BLaER1 (cell line): ENCODE measurements around the gene STAB2.

Experiments
- H3K27ac ChIP-seq: shearing (Covaris generic); formaldehyde crosslinking; 2 replicates; pipeline ENCODE4 v1.8.1; 2022
- H3K27me3 ChIP-seq: shearing (Covaris generic); formaldehyde crosslinking; 2 replicates; pipeline ENCODE4 v1.8.1; 2022
- H3K36me3 ChIP-seq: shearing (Covaris generic); formaldehyde crosslinking; 2 replicates; pipeline ENCODE4 v1.8.1; 2022
- H3K4me1 ChIP-seq: shearing (Covaris generic); formaldehyde crosslinking; 2 replicates; pipeline ENCODE4 v1.8.1; 2022
- H3K4me2 ChIP-seq: shearing (Covaris generic); formaldehyde crosslinking; 2 replicates; pipeline ENCODE4 v1.8.1; 2022
- H3K4me3 ChIP-seq: shearing (Covaris generic); formaldehyde crosslinking; 2 replicates; pipeline ENCODE4 v1.8.1; 2022
- H3K9ac ChIP-seq: shearing (Covaris generic); formaldehyde crosslinking; 2 replicates; pipeline ENCODE4 v1.8.1; 2022
- H3K9me3 ChIP-seq: shearing (Covaris generic); formaldehyde crosslinking; 2 replicates; pipeline ENCODE4 v1.8.1; 2022
- H4K20me1 ChIP-seq: shearing (Covaris generic); formaldehyde crosslinking; 2 replicates; pipeline ENCODE4 v1.8.1; 2022
- Cebpa-rat ChIP-seq: shearing (Covaris generic); IDR thresholded peaks from 2 replicates; pipeline ENCODE4 v1.8.1; 2022

Gene STAB2

DNA sequence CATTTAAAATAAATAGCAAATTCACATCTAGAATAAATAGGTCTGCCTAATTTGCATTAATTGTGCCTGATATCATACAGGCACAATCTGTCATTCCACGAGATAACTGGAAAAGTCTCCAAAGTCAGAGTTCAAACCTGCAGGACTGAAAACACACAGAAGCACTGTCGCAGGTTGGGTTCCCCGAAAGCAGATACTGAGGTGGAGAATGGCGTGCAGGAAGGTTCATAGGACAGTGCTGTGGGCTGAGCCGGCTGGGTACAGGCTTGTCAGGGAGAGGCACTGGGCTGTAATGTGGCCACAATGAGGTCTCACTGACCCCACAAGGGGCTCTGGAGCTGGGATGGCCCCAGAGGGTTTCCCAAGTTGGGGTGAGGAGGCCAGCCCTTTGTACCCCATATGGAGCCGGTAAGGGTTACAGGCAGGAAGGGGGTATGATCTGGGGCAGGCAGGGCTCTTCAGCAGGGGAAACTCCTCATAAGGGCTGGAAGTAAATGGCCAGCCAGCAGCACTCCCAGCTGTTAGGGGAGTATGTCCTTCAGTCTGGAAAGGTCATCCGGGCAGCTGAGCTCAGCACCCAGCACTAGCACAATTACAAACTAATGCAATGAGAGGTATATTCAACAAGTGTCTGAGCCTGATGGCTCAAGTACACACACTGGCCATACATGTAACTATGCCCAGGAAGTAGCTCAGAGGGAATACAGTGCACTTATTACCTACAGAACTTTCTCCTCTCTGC lies 185.5 kb downstream of the STAB2 start:
- TF ChIP-seq Cebpa-rat = no peak
- Histone ChIP-seq H3K27me3 (no peaks in the 10 kb centered on the region), H4K20me1 (no peaks in the 10 kb centered on the region), H3K4me2 (no peak overlapping the region), H3K36me3 (peaks cover 42% of the 10 kb centered on the region), H3K4me1 (no peaks in the 10 kb centered on the region), H3K4me3 (no peak overlapping the region), H3K9me3 (no peaks in the 10 kb centered on the region), H3K27ac (no peak overlapping the region), H3K9ac (no peak overlapping the region)

DNA sequence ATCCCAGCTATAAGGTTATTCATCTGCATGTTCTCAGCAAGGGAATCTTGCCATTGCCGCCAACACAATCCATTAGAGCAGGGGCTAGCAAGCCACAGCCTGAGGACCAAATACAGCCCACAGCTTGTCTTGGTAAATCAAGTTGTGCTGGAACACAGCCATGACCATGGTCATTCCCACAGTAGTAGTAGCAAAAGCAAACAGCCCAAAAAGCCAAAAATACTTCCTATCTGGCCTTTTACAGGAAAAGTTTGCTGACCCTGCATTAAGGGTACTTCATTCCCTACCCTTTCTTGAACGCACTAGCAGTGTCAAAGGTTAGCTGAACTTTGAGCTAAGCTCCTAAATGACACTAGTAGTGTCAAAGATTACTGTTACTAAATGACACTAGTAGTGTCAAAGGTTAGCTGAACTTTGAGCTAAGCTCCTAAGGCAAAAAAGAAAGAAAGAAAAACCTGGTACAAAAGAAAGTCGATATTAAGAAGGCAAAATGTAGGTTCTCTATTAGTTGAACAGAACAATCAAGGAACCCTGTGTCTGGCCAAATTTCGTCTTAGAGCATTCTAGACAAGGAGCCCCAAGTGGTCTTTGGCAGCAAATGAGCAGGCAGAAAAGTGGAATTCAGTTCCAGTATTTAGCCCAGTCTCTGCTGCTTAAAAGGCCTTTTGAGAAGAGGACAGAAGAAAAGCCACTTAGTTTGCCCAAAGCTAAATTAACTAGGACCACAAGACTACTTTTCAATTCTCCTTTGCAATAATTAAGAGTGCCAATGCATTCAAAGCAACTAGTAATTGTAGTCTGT lies 186.2 kb downstream of the STAB2 start:
- H3K27ac ChIP-seq = no peak overlapping the region
- H3K4me2 ChIP-seq = no peak overlapping the region
- H3K36me3 ChIP-seq = peaks cover 50% of the 10 kb centered on the region
- no peaks in the 10 kb centered on the region for H3K4me1 ChIP-seq
- H4K20me1 ChIP-seq = no peaks in the 10 kb centered on the region
- no peaks in the 10 kb centered on the region for H3K9me3 ChIP-seq
- H3K27me3 ChIP-seq = no peaks in the 10 kb centered on the region
- TF ChIP-seq Cebpa-rat = no peak
- no peak overlapping the region for H3K9ac ChIP-seq
- H3K4me3 ChIP-seq = no peak overlapping the region

- Histone ChIP-seq H3K4me3 (no peak overlapping the region), H3K9ac (no peak overlapping the region), H3K4me1 (no peaks in the 10 kb centered on the region), H3K9me3 (no peaks in the 10 kb centered on the region), H3K4me2 (no peak overlapping the region), H3K27ac (no peak overlapping the region), H3K36me3 (peaks cover 61% of the 10 kb centered on the region), H3K27me3 (no peaks in the 10 kb centered on the region), H4K20me1 (no peaks in the 10 kb centered on the region)
- no peak for TF ChIP-seq Cebpa-rat
Measured at GRCh38 chr12:103774977-103775560, 188.0 kb downstream of the STAB2 start.

DNA sequence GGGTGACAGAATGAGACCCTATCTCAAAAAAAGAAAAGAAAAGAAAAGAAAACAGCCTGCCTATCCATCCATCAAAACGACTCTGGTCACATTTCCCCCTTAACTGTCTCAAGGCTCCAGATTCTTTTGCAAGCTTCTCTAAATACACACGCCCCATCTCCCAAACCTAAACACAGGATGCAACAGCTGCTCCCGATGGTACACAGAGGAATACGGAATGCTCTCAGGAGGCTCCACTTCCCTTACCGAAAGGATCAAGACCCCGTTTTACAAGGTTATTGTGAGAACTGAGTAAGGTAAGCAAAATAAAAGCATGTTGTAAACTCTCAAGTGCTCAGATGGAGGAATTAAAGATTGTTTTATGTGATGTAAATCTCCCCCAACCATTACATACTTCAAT lies 191.7 kb downstream of the STAB2 start:
- no peak for TF ChIP-seq Cebpa-rat
- Histone ChIP-seq H3K4me3 (no peak overlapping the region), H3K4me1 (no peaks in the 10 kb centered on the region), H3K27me3 (no peaks in the 10 kb centered on the region), H3K9me3 (no peaks in the 10 kb centered on the region), H3K27ac (no peak overlapping the region), H3K36me3 (peaks cover 73% of the 10 kb centered on the region), H3K4me2 (no peak overlapping the region), H3K9ac (no peak overlapping the region), H4K20me1 (no peaks in the 10 kb centered on the region)

DNA sequence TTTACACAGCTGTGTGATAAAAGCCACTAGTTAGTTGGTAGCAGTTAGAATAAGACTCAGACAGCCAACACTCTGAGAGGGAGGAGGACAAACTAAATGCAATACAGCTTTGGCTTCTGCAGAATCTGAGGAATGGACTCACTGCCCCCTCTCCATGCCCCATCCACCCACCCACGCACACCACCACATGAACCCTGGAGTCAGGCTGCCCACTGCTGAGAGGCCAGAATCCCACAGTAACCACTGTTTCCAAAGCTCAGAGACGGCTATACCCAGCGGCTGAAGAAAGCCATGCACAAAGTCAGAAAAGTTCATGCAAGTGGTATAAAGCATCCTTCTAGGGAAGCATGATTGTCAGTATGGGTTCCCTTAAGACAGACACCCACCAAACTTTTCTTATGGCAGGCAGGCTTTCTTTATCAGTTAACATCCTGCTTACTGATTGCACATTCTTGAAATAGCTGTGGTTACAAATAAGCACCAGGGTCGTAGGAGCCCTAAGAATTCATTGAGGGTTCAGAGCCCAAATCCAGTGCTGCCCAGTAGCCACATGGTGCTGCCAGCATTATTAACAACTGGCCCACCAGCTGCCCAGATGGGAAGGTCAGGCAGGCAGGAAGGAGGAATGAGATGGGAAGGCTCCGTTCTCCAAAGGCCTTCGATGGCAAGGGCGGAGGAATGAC lies 192.5 kb downstream of the STAB2 start:
- H3K27me3 ChIP-seq = no peaks in the 10 kb centered on the region
- no peaks in the 10 kb centered on the region for H3K9me3 ChIP-seq
- no peak overlapping the region for H3K4me3 ChIP-seq
- peaks cover 80% of the 10 kb centered on the region for H3K36me3 ChIP-seq
- H3K9ac ChIP-seq = no peak overlapping the region
- TF ChIP-seq Cebpa-rat = no peak
- no peaks in the 10 kb centered on the region for H4K20me1 ChIP-seq
- no peak overlapping the region for H3K4me2 ChIP-seq
- H3K4me1 ChIP-seq = no peaks in the 10 kb centered on the region
- no peak overlapping the region for H3K27ac ChIP-seq

DNA sequence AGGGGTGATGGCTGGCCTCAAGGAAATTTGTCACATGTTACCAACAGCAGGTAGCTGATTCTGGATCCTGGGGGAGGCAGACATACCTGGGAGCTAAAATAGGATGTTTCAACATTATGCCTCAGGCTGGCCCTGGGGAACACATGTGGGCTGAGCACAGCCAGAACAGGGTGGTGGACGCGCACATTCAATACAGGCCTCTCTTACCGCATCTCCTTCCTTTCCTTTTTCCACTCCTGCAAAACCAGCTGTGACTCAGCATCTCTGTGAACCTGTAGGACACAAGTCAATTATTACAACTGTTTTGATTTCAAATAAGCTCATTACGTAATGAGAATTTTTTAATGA lies 193.0 kb downstream of the STAB2 start:
- Histone ChIP-seq H3K4me3 (no peak overlapping the region), H3K4me2 (no peak overlapping the region), H3K9ac (no peak overlapping the region), H3K27ac (no peak overlapping the region), H3K27me3 (no peaks in the 10 kb centered on the region), H3K9me3 (no peaks in the 10 kb centered on the region), H3K4me1 (no peaks in the 10 kb centered on the region), H4K20me1 (no peaks in the 10 kb centered on the region), H3K36me3 (peaks cover 80% of the 10 kb centered on the region)
- TF ChIP-seq Cebpa-rat = no peak

DNA sequence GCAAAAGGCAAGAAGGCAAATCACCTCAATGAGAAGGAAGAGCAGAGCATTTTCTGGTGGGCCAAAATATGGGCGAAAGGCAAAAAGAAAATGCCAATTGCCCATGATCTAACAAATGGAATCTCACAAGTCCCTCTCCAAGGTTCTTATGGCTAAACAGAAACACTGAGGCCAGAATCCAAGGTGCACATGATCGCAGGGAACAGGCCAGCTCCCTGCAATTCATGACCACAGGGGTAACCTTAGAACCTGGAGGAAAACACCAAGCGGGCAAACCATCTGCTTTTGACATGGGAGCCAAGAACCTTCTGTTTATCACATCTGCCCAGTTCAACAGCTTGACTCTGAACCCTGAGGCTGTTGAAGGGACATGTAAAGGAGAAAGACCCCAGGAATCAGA lies 193.9 kb downstream of the STAB2 start:
- Histone ChIP-seq H3K9ac (no peak overlapping the region), H3K27ac (no peak overlapping the region), H3K9me3 (no peaks in the 10 kb centered on the region), H3K36me3 (peaks cover 83% of the 10 kb centered on the region), H3K4me2 (no peak overlapping the region), H3K27me3 (no peaks in the 10 kb centered on the region), H3K4me1 (no peaks in the 10 kb centered on the region), H4K20me1 (no peaks in the 10 kb centered on the region), H3K4me3 (no peak overlapping the region)
- no peak for TF ChIP-seq Cebpa-rat

GRCh38 chr12:103782399-103782798 lies 195.3 kb downstream of the STAB2 start:
- H3K9me3 ChIP-seq = no peaks in the 10 kb centered on the region
- no peaks in the 10 kb centered on the region for H3K27me3 ChIP-seq
- H3K4me3 ChIP-seq = no peak overlapping the region
- H3K9ac ChIP-seq = no peak overlapping the region
- no peak overlapping the region for H3K27ac ChIP-seq
- no peaks in the 10 kb centered on the region for H4K20me1 ChIP-seq
- H3K36me3 ChIP-seq = peaks cover 80% of the 10 kb centered on the region
- no peak overlapping the region for H3K4me2 ChIP-seq
- no peak for TF ChIP-seq Cebpa-rat
- H3K4me1 ChIP-seq = no peaks in the 10 kb centered on the region

GRCh38 chr12:103783744-103784664 lies 196.9 kb downstream of the STAB2 start:
- Histone ChIP-seq H3K27me3 (no peaks in the 10 kb centered on the region), H3K4me2 (no peak overlapping the region), H4K20me1 (no peaks in the 10 kb centered on the region), H3K27ac (no peak overlapping the region), H3K9ac (no peak overlapping the region), H3K4me3 (no peak overlapping the region), H3K9me3 (no peaks in the 10 kb centered on the region), H3K4me1 (no peaks in the 10 kb centered on the region), H3K36me3 (peaks cover 65% of the 10 kb centered on the region)
- no peak for TF ChIP-seq Cebpa-rat
